Osteocyte (in vitro differentiated cells): ENCODE results near the gene SLC26A1. TPM values are rescaled to one million over a fixed set of nuclear protein-coding genes. Genes with fewer than 3 reads are reported as not detected.

Source experiments
- DNase-seq: peaks from one replicate; pipeline ENCODE4 v3.0.0; 2021; ENCODE audit warnings: mixed read lengths; ENCODE audit not compliant: unreplicated experiment; ENCODE audit errors: extremely low spot score
- H3K27ac Mint-ChIP-seq: one replicate; pipeline ENCODE4 v1.8.0; 2021; ENCODE audit warnings: mild to moderate bottlenecking, mixed read lengths; ENCODE audit not compliant: unreplicated experiment
- H3K27me3 Mint-ChIP-seq: one replicate; pipeline ENCODE4 v1.8.0; 2021; ENCODE audit warnings: mixed read lengths; ENCODE audit not compliant: unreplicated experiment
- H3K36me3 Mint-ChIP-seq: one replicate; pipeline ENCODE4 v1.8.0; 2021; ENCODE audit warnings: mixed read lengths; ENCODE audit not compliant: unreplicated experiment
- H3K4me1 Mint-ChIP-seq: one replicate; pipeline ENCODE4 v1.8.0; 2021; ENCODE audit warnings: mixed read lengths; ENCODE audit not compliant: unreplicated experiment
- H3K4me3 Mint-ChIP-seq: one replicate; pipeline ENCODE4 v1.8.0; 2021; ENCODE audit warnings: mild to moderate bottlenecking, moderate library complexity, mixed read lengths; ENCODE audit not compliant: unreplicated experiment
- H3K9me3 Mint-ChIP-seq: one replicate; pipeline ENCODE4 v1.8.0; 2021; ENCODE audit warnings: mixed read lengths; ENCODE audit not compliant: unreplicated experiment
- CTCF ChIP-seq: fragments of 200-600 bp; sonication (generic); IDR thresholded peaks from 2 replicates; pipeline ENCODE4 v1.5.0; 2021; ENCODE audit warnings: antibody characterized with exemption, mild to moderate bottlenecking, moderate library complexity
- total RNA-seq: library from RNA; stranded (reverse); gene quantifications from 2 replicates; pipeline ENCODE4 v1.2.1, GENCODE V29; 2021

The SLC26A1 gene
- total RNA-seq, 1 donor from 2014 or later, result 0.83 TPM

- peaks cover 30% of the 10 kb centered on the region for H3K4me1 Mint-ChIP-seq
- no peak for TF ChIP-seq CTCF
- DNase-seq, result no peak
- H3K4me3 Mint-ChIP-seq, result no peak overlapping the region
- H3K27ac Mint-ChIP-seq, result no peak overlapping the region
- no peaks in the 10 kb centered on the region for H3K36me3 Mint-ChIP-seq
- no peaks in the 10 kb centered on the region for H3K9me3 Mint-ChIP-seq
- H3K27me3 Mint-ChIP-seq, result no peaks in the 10 kb centered on the region
Measured at GRCh38 chr4:1036095-1036494, 42.9 kb upstream of the SLC26A1 start.

GRCh38 chr4:1035510-1035909 lies 42.3 kb upstream of the SLC26A1 start:
- DNase-seq, result no peak
- Mint-ChIP-seq H3K9me3 (no peaks in the 10 kb centered on the region), H3K4me1 (peaks cover 27% of the 10 kb centered on the region), H3K4me3 (no peak overlapping the region), H3K36me3 (no peaks in the 10 kb centered on the region), H3K27ac (no peak overlapping the region), H3K27me3 (no peaks in the 10 kb centered on the region)
- TF ChIP-seq CTCF, result no peak

- Mint-ChIP-seq H3K9me3 (no peaks in the 10 kb centered on the region), H3K36me3 (no peaks in the 10 kb centered on the region), H3K27me3 (no peaks in the 10 kb centered on the region), H3K4me3 (no peak overlapping the region), H3K4me1 (peaks cover 14% of the 10 kb centered on the region), H3K27ac (no peak overlapping the region)
- no peak for TF ChIP-seq CTCF
- no peak for DNase-seq
Measured at GRCh38 chr4:1033840-1034551, 40.8 kb upstream of the SLC26A1 start.

DNA sequence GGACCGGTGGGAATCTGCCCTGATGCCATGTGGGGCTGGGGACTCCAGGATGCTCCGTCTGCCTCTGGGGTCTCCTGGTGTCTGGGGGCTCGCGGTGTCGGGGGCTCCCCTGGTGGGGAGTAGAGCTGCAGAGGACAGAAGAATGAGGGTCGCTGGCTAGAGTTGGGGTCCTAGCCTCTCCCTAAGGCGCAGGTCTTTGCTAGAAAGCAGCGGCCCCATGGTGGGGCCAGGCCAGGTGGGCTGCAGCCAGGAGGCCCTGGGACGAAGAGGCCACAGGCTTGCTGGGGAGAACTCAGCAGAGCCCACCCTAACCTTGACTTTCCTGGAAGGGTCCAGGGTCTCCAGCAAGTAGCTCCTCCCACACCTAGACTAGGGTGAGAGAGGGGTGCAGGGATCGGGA lies 39.7 kb upstream of the SLC26A1 start:
- Mint-ChIP-seq H3K27me3 (no peaks in the 10 kb centered on the region), H3K9me3 (no peaks in the 10 kb centered on the region), H3K36me3 (no peaks in the 10 kb centered on the region), H3K27ac (no peak overlapping the region), H3K4me3 (no peak overlapping the region), H3K4me1 (peaks cover 11% of the 10 kb centered on the region)
- DNase-seq, result no peak
- no peak for TF ChIP-seq CTCF

GRCh38 chr4:1031956-1032795 lies 39.0 kb upstream of the SLC26A1 start:
- peaks cover 13% of the 10 kb centered on the region for H3K4me1 Mint-ChIP-seq
- no peaks in the 10 kb centered on the region for H3K9me3 Mint-ChIP-seq
- H3K27me3 Mint-ChIP-seq, result no peaks in the 10 kb centered on the region

More at GRCh38 chr4:1031956-1032795, 39.0 kb upstream of the SLC26A1 start:
- H3K27ac Mint-ChIP-seq, result no peak overlapping the region
- DNase-seq, result no peak
- H3K4me3 Mint-ChIP-seq, result no peak overlapping the region
- no peaks in the 10 kb centered on the region for H3K36me3 Mint-ChIP-seq
- no peak for TF ChIP-seq CTCF
